Natural killer cell (primary cell): Measurements from ENCODE around the gene UBD. TPM values are rescaled to one million over a fixed set of nuclear protein-coding genes. Genes with fewer than 3 reads are reported as not detected.

Experiments
- ATAC-seq, 3 donors: fragments of 150-1000 bp in 2 of 3; fragments of 200-7000 bp in 1 of 3; cut with Tn5 transposase; 1 replicate in 1 of 3; 2 replicates in 2 of 3; pipeline ENCODE4 v1.10.0; 2021; ENCODE audit warnings: mild to moderate bottlenecking in 2 of 3, moderate library complexity in 2 of 3
- DNase-seq, 2 donors: peaks; one replicate each; pipeline versions ENCODE4 v3.0.0 to v3.0.0-alpha.2; 2013 to 2021; ENCODE audit warnings: mixed read lengths in 1 of 2
- H3K27ac ChIP-seq: one replicate; pipeline ENCODE4 v1.5.1; 2013; ENCODE audit warnings: mild to moderate bottlenecking, low read length
- H3K27me3 ChIP-seq: one replicate; pipeline ENCODE4 v1.6.1; 2013; ENCODE audit warnings: low read length; ENCODE audit not compliant: control insufficient read depth, insufficient read depth
- H3K36me3 ChIP-seq: one replicate; pipeline ENCODE4 v1.6.1; 2013; ENCODE audit warnings: low read length; ENCODE audit not compliant: control insufficient read depth, insufficient read depth
- H3K4me1 ChIP-seq: one replicate; pipeline ENCODE4 v1.6.1; 2013; ENCODE audit warnings: low read length; ENCODE audit not compliant: control insufficient read depth, insufficient read depth
- H3K4me3 ChIP-seq: one replicate; pipeline ENCODE4 v1.5.1; 2013; ENCODE audit warnings: low read length
- H3K9me3 ChIP-seq: one replicate; pipeline ENCODE4 v1.6.1; 2013; ENCODE audit warnings: low read length; ENCODE audit not compliant: control insufficient read depth, insufficient read depth
- H3K27ac Mint-ChIP-seq, 2 donors: one replicate each; pipeline ENCODE4 v1.8.0; 2022; ENCODE audit warnings: mild to moderate bottlenecking in 2 of 2, mixed read lengths in 2 of 2, moderate library complexity in 1 of 2
- H3K27me3 Mint-ChIP-seq, 2 donors: one replicate each; pipeline ENCODE4 v1.8.0; 2022; ENCODE audit warnings: low read depth in 2 of 2, mixed read lengths in 2 of 2
- H3K36me3 Mint-ChIP-seq: one replicate; pipeline ENCODE4 v1.8.0; 2022; ENCODE audit warnings: mixed read lengths
- H3K4me1 Mint-ChIP-seq, 2 donors: one replicate each; pipeline ENCODE4 v1.8.0; 2022; ENCODE audit warnings: mixed read lengths in 2 of 2
- H3K4me3 Mint-ChIP-seq: one replicate; pipeline ENCODE4 v1.8.0; 2022; ENCODE audit warnings: mild to moderate bottlenecking, moderate library complexity, mixed read lengths
- H3K9me3 Mint-ChIP-seq, 2 donors: one replicate each; pipeline ENCODE4 v1.8.0; 2022; ENCODE audit warnings: mixed read lengths in 2 of 2
- CTCF ChIP-seq: fragments of 200-600 bp; IDR thresholded peaks from one replicate; pipeline ENCODE4 v1.8.0; 2022; ENCODE audit warnings: antibody characterized with exemption
- WGBS: methylation state at CpG from one replicate; pipeline ENCODE4 v1.1.7; 2013; ENCODE audit warnings: missing lambda C conversion rate; ENCODE audit not compliant: insufficient coverage; 5-methylcytosine and 5-hydroxymethylcytosine counted together
- intact Hi-C: fragments of 100-400 bp; cut with micrococcal nuclease; formaldehyde crosslinking; loops from one replicate; pipeline ENCODE4 v1.14.2; 2022
- total RNA-seq, 4 donors: library from RNA; stranded (reverse); fragments of 120-200 nt in 1 of 4; gene quantifications; one replicate each; pipeline versions ENCODE4 v1.2.3 to v1.2.4, GENCODE V29; 2013 to 2022

Gene UBD
- total RNA-seq, 3 donors from 2014 or later (not counting 1 experiment from before 2014, with no cell fraction given), result not detected

DNA sequence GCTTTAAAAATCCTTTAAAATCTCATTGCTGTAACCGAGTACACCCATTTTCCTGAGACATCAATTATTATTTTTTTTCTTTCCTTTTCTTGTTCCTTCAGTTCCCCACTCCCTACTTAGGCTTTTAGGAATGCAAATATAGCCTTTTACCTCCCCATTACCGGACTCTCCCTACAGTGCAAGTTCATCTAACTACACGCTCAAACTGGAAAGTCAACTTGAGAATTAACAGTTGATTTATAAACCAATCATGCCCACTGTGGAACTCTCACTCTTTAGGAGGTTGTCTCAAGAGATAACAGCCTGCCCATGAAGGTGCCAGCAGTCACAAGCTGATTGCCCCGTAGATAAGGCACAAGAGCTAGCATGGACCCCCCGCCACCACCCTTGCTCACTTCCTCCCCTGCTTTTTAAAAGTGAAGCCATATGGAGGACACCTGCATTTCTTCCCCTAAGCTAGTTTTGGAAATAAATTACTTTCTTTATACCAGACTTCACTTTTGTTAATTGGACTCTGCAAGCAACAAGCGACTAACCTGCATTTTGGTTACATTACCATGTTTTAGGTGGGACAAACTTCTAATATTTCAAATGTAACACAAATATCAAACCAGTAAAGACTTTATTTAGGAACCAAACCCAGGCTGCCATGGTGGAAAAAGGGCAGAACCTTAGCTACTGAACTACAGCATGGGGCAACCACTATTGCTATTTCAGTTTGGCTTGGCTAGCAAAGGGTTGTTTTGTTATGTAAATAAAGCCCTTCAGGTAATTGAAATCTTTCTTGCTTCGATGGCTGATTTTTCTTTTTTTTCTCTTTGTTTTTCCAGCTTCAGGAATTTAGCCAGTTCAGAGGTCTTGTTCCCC is 34.9 kb downstream of the UBD start:
- Mint-ChIP-seq H3K4me3 (no peak overlapping the region), H3K27ac (no peak overlapping the region), H3K4me1 (no peaks in the 10 kb centered on the region), H3K27me3 (peaks cover 6 to 13% of the 10 kb centered on the region in 2 donors), H3K36me3 (no peaks in the 10 kb centered on the region), H3K9me3 (no peaks in the 10 kb centered on the region)
- no peak for ATAC-seq
- Histone ChIP-seq H3K9me3 (no peaks in the 10 kb centered on the region), H3K27ac (no peak overlapping the region), H3K4me1 (no peaks in the 10 kb centered on the region), H3K4me3 (no peak overlapping the region), H3K27me3 (no peaks in the 10 kb centered on the region), H3K36me3 (no peaks in the 10 kb centered on the region)
- DNase-seq, result no peak
- TF ChIP-seq CTCF, result no peak
- WGBS, result 37% methylated on average over 7 of the region's 7 CpGs
- intact Hi-C loops, result no loop called here

- Histone ChIP-seq H3K27ac (no peak overlapping the region), H3K27me3 (no peaks in the 10 kb centered on the region), H3K9me3 (no peaks in the 10 kb centered on the region), H3K4me3 (no peak overlapping the region), H3K4me1 (no peaks in the 10 kb centered on the region), H3K36me3 (no peaks in the 10 kb centered on the region)
- peaks cover 6 to 13% of the 10 kb centered on the region in 2 donors for H3K27me3 Mint-ChIP-seq
- WGBS, result 82% methylated on average over 1 of the region's 2 CpGs
- TF ChIP-seq CTCF, result no peak
- no peak for DNase-seq
- no peak for ATAC-seq
- no peaks in the 10 kb centered on the region for H3K36me3 Mint-ChIP-seq
- H3K9me3 Mint-ChIP-seq, result no peaks in the 10 kb centered on the region
- no peak overlapping the region for H3K4me3 Mint-ChIP-seq
- no peak overlapping the region for H3K27ac Mint-ChIP-seq
- intact Hi-C loops, result no loop called here
- H3K4me1 Mint-ChIP-seq, result no peaks in the 10 kb centered on the region
Measured at GRCh38 chr6:29524044-29524443, 35.5 kb downstream of the UBD start.

DNA sequence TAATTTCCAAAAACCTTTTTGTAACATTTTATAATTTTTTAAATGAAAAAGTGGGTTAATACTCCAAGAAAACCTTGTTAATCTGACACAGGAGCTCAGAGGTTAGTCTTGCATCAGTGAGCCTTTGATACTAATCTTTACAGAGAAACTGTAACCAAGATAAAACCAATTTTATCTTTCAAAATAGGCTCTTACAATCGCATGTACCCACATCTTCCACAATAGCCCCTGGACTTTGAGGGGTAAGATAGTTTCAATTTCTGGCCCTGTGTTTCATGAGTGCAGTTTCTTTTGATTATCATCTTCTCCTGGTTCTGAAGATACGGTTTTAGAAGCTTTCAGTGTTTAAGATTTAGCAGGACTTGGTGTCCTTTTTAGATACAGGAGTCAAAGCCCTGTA is 37.3 kb downstream of the UBD start:
- no peak overlapping the region for H3K4me3 ChIP-seq
- H3K36me3 ChIP-seq, result no peaks in the 10 kb centered on the region
- H3K4me1 Mint-ChIP-seq, result no peaks in the 10 kb centered on the region
- no peaks in the 10 kb centered on the region for H3K9me3 ChIP-seq
- ATAC-seq (peak in 1 of 3 donors; percentile 52), DNase-seq (no peak)
- no peak overlapping the region for H3K27ac ChIP-seq
- 50% methylated on average over 1 of the region's 2 CpGs for WGBS
- H3K4me1 ChIP-seq, result no peaks in the 10 kb centered on the region
- no peaks in the 10 kb centered on the region for H3K27me3 ChIP-seq
- peaks cover 0 to 13% of the 10 kb centered on the region in 2 donors for H3K27me3 Mint-ChIP-seq
- no peak overlapping the region for H3K4me3 Mint-ChIP-seq
- intact Hi-C loops, result no loop called here
- no peaks in the 10 kb centered on the region for H3K36me3 Mint-ChIP-seq
- H3K27ac Mint-ChIP-seq, result no peak overlapping the region
- H3K9me3 Mint-ChIP-seq, result no peaks in the 10 kb centered on the region
- TF ChIP-seq CTCF, result no peak
